Hepatic stellate cell (primary cell): ENCODE results near the gene TTC4.
"Not testable (repeated sequence)": the region's sequence is repeated elsewhere in the genome, so short reads cannot be mapped to it uniquely, and the experiment has no call there.

ENCODE experiments used
- DNase-seq: peaks from one replicate; pipeline ENCODE4 v3.0.0; 2011; ENCODE audit warnings: low spot score

Gene TTC4

GRCh38 chr1:54748094-54748835, 32.6 kb downstream of the TTC4 start:
- no peak for DNase-seq

DNA sequence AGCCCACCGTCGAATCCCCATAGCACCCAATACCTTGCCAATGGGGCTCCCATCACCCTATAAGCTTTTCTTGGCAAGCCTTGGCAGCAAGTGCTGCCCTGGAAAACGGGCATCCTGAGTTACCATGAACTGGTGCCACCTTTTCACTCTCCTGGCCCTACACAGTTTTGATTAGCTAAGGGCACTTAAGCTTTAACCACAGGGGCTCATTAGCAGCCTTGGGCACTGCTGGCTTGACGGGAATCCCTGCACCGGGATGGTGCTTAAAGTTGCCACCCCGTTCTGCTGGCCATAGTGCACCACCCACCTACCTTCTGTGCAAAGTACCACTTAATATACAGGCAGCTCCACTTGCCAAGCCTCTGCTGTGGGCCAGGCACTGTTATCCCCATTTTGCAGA, 34.9 kb downstream of the TTC4 start:
- DNase-seq: no peak

DNA sequence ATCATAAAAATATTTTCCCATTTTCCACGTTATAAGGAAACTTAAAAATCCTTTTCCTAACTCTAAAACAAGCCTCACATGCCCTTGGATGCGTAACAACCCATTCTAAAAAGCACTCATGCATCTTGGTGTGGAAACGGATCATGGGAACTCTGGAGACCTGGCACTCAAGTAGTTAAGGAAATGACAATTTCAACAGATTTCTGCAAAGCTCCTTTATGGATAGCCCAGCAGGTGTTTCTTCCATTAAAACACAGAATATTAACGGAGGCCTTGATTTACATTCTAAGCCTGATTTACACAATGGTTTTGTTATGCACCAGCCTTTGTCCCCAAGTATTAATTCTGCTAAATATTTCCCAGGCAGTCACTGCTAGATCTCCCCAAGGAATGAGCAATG, 35.8 kb downstream of the TTC4 start:
- no peak for DNase-seq

DNA sequence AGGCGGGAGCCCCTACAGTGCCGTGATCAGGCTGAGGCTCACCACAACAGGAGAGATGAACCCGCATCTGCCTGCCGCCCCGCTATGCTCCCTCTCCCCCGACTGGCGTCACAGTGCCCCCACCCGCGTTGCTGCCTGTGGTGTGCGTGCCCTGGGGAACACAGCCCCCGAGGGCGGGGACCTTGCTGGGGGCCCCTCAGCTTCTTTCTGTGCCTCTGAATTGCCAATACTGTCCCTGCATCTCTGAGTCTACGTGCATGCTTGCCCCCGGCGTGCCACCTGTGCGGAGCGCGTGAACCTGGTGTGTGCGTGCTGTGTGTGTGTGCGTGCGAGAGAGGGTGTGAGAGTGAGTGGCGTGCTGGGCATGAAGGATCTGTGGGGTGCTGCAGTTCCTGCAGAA, 38.4 kb downstream of the TTC4 start:
- no peak for DNase-seq

- DNase-seq: no peak
Observed at GRCh38 chr1:54754486-54755285, 39.0 kb downstream of the TTC4 start.

GRCh38 chr1:54757833-54758232, 42.2 kb downstream of the TTC4 start:
- no peak for DNase-seq

DNA sequence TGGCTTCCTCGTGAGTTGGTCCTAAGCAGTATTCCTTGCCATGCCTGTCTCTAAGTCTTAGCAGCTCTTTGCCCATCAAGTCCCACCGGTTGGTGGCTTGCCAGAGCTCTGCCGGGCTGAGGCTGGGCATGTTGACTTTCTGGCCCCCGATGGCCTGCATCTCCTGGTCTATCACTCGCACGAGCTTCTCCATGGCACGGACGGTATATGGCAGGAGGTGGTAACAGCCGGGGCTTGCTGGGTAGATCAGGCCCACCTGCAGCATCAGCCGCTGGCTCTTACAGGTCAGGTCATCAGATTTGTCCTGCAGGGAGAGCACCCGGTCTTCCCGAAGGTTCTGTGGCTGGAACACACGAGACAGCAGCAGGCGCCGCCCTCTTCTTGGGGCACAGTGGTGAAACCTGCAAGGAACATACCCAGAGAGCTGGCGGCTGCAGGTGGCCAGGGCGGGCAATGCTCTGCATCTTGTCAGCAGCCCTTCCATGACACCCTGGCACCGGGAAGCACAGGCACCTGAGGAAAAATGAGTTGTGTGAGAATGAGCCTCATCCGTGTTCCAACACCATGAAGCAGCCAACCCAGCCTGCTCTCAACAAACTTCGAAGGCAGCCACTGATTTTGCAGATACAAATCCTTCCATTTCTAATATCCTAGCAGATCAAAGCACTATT, 43.2 kb downstream of the TTC4 start:
- DNase-seq: no peak

GRCh38 chr1:54763816-54764132, 48.1 kb downstream of the TTC4 start:
- DNase-seq: no peak

DNA sequence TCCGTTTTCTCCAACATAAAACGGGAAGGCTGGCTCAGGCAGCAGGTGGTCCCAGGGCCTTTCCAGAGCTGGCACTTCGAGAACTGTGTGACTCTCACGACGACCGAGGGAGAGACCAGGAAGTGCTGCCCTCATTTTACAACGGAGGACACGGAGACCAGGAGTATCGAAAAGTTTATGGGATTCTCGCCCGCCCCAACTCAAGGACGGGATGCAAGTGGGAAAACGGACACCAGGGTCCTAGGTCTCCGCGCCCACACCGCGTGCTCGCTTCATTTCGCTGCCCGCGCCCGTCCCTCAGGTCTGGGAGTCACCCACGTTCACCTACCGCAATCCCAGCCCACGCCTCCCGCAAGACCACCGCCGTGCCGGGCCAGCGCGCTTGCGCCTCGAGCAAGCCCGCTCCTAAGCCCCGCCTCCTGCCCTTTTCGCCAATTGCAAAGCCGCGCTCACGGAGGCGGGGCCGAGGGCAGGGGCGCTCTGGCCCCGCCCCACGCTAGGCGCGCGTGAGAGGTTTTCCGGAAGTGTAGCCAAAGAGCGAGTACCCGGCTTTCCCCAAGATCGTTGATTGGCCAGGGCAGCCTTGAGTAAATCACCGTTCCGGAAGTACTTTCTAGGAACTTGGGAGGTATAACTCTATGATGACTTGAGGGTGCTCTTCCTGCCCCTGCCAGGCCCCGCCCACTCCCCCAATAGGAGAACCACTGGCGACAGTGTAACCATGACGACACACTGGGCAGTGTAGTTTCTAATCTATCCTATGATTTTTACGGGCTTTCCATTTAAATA, 48.7 kb downstream of the TTC4 start, which contains the start of gene PARS2:
TSS of gene PARS2 (minus strand) at position 391 of the 789 bp plus-strand sequence. CDS start 5,362 bp downstream, outside the sequence.
- DNase-seq: peak; percentile 99

DNA sequence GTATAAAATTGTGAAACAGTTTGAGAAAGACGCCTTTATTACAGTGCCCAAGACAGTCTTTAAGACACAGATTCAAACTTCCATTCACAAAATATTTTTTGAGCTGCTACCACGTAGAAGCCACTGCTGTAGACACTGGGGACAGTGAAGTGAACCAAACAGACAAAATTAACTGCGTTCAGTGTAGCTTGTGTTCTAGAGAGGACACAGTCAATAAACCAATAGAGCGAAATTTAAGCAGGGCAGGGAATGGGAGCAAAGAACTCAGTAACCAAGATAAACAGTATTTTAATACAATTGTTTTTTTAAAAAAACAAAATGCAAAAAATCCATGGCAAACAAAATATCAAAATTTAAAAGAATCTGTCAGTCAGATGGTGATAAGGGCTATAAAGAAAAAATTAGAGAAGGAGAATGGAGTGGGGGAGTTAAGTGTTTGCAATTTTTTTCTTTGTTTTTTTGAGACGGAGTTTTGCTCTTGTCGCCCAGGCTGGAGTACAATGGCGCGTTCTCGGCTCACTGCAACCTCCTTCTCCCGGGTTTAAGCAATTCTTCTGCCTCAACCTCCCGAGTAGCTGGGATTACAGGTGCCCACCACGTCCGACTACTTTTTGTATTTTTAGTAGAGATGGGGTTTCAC, 49.4 kb downstream of the TTC4 start:
- DNase-seq: no peak

- DNase-seq: no peak
Observed at GRCh38 chr1:54766726-54767125, 51.1 kb downstream of the TTC4 start.

GRCh38 chr1:54767526-54767925, 51.9 kb downstream of the TTC4 start:
- no peak for DNase-seq

DNA sequence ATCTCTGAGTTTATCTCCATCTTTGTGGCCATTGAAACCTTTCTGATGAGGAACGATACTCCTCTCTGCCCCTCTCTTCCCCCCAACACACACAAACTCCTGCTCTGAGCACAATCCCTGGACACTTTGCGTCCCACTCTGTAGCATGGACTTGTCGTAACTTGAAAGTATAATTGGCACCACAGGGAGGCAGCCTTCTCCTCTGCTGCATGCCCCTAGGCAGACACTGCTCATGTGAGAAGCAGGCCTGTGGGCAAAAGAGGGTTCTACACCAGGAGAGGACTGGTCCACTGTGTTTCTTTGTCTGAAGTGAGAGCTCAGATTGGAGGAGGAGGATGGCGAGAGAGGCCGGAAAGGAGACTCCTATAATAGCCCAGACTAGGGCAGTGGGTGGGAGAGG, 52.4 kb downstream of the TTC4 start:
- DNase-seq: no peak

GRCh38 chr1:54772951-54773350, 57.3 kb downstream of the TTC4 start:
- DNase-seq: no peak

- DNase-seq: peak; percentile 47
Observed at GRCh38 chr1:54774820-54775498, 59.3 kb downstream of the TTC4 start.

DNA sequence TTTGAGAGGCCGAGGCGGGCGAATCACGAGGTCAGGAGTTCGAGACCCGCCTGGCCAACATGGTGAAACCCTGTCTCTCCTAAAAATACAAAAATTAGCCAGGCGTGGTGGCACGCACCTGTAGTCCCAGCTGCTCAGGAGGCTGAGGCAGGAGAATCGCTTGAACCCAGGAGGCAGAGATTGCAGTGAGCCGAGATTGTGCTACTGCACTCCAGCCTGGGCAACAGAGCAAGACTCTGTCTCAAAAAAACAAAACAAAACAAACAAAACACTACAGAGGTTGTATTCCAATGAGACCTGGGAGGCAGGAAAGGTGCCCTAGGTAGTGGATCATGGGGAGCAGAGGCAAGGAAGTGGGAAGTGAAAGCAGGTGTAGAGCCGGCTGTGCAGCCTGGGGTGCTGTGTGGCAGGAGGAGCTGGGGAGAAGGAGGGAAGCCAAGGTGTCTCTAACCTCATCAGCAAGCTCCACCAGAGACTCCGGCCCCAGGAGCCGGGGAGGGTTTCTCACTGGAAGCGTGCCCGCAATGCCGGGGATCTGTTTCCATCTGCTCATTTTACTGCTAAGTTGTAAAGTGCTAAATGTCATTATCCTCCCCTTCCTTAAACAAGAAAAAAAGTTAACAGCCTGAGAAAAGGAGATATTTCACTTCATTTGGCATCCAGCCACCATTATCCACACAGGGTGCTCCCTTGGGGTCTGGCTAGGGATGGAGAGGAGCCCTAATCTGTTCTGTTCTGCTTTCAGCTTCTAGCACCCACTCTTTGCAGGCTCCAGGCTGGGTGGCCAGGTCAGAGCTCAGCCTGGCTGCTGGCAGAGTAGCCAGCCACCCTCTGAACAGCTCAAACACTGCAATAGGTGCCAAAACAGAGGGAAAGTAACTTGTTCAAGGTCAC, 60.4 kb downstream of the TTC4 start:
- DNase-seq: not testable (repeated sequence)

DNA sequence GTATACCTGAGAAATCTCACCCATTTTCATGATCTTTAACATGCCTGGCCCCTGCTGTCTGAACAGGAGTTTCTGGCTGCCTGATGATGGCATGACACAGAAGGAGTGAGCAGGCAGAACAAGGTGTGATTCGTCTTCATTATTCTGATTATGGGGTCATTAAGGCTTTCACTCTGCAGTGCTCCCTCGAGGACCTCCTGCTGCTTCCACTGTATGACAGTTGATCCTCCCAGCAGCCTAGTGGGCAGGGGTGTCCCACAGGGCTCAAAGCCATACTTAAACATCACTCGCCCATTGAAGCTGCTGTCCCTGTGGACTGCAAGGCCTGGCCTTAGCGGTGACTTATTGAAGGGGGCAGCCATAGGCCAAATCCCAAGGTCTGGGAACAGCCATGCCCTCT, 61.4 kb downstream of the TTC4 start:
- no peak for DNase-seq

DNA sequence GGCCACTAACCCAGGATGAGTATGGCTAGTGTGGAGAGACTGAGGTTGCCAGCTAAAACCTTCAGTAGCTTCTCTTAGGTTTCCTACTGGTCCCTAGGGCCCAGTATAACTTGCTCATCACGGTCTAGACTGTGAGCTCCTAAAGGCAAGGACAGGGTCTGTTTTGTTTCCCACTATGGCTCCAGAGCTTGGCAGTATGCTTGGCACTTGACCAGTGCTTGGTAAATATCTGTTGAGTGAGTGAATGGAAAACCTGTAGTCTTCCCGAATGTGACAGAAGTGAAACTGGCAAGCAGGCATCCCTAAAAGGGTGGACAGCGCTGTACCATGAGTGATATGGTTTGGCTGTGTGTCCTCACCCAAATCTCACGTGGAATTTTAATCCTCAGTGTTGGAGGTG, 61.8 kb downstream of the TTC4 start:
- DNase-seq: no peak

GRCh38 chr1:54781023-54781723, 65.5 kb downstream of the TTC4 start:
- no peak for DNase-seq
